Stimulated activated CD8-positive, alpha-beta memory T cell treated with anti-CD3 and anti-CD28 coated beads, Interleukin-7, amount 100 ng/mL, for 24 hours (primary cell): Measurements from ENCODE around the gene CPN1.

Experiments used
- DNase-seq: peaks from one replicate; pipeline ENCODE4 v3.0.0-alpha.2; 2020; ENCODE audit warnings: low read depth

Gene CPN1

GRCh38 chr10:100076750-100077149, 4.9 kb downstream of the CPN1 start:
- no peak for DNase-seq

GRCh38 chr10:100075426-100076220, 6.0 kb downstream of the CPN1 start:
- DNase-seq = no peak

- no peak for DNase-seq
These were observed 9.2 kb downstream of the CPN1 start for GRCh38 chr10:100072514-100072913.

- DNase-seq = no peak
These were observed 10.1 kb downstream of the CPN1 start for GRCh38 chr10:100071529-100071928.

- no peak for DNase-seq
These were observed 14.2 kb downstream of the CPN1 start for GRCh38 chr10:100067466-100067865.

GRCh38 chr10:100065084-100065660, 16.5 kb downstream of the CPN1 start:
- DNase-seq = no peak

- DNase-seq = no peak
These were observed 20.3 kb downstream of the CPN1 start for GRCh38 chr10:100061401-100061800.

- DNase-seq = no peak
These were observed 23.7 kb downstream of the CPN1 start for GRCh38 chr10:100057948-100058347.

GRCh38 chr10:100053686-100054460, 27.8 kb downstream of the CPN1 start:
- DNase-seq = no peak

- peak; percentile 77 for DNase-seq
These were observed 35.6 kb downstream of the CPN1 start for GRCh38 chr10:100046021-100046486.

- no peak for DNase-seq
These were observed 36.1 kb downstream of the CPN1 start for GRCh38 chr10:100045592-100045991.

GRCh38 chr10:100043796-100044195, 37.9 kb downstream of the CPN1 start:
- DNase-seq = no peak

- no peak for DNase-seq
These were observed 38.3 kb downstream of the CPN1 start for GRCh38 chr10:100043344-100043743.

GRCh38 chr10:100041306-100042002, 40.2 kb downstream of the CPN1 start:
- no peak for DNase-seq

GRCh38 chr10:100038561-100039071, 43.1 kb downstream of the CPN1 start:
- DNase-seq = no peak

GRCh38 chr10:100037758-100038315, 43.8 kb downstream of the CPN1 start:
- DNase-seq = no peak

- no peak for DNase-seq
These were observed 44.8 kb downstream of the CPN1 start for GRCh38 chr10:100036850-100037249.

GRCh38 chr10:100033766-100034418, 47.8 kb downstream of the CPN1 start:
- no peak for DNase-seq

GRCh38 chr10:100027416-100027815, 54.3 kb downstream of the CPN1 start:
- DNase-seq = no peak

- DNase-seq = no peak
These were observed 56.1 kb downstream of the CPN1 start for GRCh38 chr10:100025576-100025975.

GRCh38 chr10:100024748-100025147, 56.9 kb downstream of the CPN1 start:
- no peak for DNase-seq
